Dendritic cell treated with granulocyte-macrophage colony-stimulating factor and Interleukin-4, amounts not matched to agents 40 ng/mL and 50 ng/mL, for 4 days (primary cell): ENCODE data around the gene DHX30.
"Not testable (repeated sequence)": the region's sequence is repeated elsewhere in the genome, so short reads cannot be mapped to it uniquely, and the experiment has no call there.

Source experiments
- H3K27ac Mint-ChIP-seq: one replicate; pipeline ENCODE4 v1.8.0; 2022; ENCODE audit warnings: mild to moderate bottlenecking, mixed read lengths
- H3K27me3 Mint-ChIP-seq: one replicate; pipeline ENCODE4 v1.8.0; 2022; ENCODE audit warnings: mild to moderate bottlenecking, mixed read lengths
- H3K36me3 Mint-ChIP-seq: one replicate; pipeline ENCODE4 v1.8.0; 2022; ENCODE audit warnings: low read depth, mixed read lengths
- H3K4me1 Mint-ChIP-seq: one replicate; pipeline ENCODE4 v1.8.0; 2022; ENCODE audit warnings: low read depth, mixed read lengths
- H3K4me3 Mint-ChIP-seq: one replicate; pipeline ENCODE4 v1.8.0; 2022; ENCODE audit warnings: mild to moderate bottlenecking, moderate library complexity, mixed read lengths
- H3K9me3 Mint-ChIP-seq: one replicate; pipeline ENCODE4 v1.8.0; 2022; ENCODE audit warnings: mixed read lengths
- intact Hi-C: fragments of 100-400 bp; cut with micrococcal nuclease; formaldehyde crosslinking; loops from one replicate; pipeline ENCODE4 v1.15.0; 2022

DHX30 gene

DNA sequence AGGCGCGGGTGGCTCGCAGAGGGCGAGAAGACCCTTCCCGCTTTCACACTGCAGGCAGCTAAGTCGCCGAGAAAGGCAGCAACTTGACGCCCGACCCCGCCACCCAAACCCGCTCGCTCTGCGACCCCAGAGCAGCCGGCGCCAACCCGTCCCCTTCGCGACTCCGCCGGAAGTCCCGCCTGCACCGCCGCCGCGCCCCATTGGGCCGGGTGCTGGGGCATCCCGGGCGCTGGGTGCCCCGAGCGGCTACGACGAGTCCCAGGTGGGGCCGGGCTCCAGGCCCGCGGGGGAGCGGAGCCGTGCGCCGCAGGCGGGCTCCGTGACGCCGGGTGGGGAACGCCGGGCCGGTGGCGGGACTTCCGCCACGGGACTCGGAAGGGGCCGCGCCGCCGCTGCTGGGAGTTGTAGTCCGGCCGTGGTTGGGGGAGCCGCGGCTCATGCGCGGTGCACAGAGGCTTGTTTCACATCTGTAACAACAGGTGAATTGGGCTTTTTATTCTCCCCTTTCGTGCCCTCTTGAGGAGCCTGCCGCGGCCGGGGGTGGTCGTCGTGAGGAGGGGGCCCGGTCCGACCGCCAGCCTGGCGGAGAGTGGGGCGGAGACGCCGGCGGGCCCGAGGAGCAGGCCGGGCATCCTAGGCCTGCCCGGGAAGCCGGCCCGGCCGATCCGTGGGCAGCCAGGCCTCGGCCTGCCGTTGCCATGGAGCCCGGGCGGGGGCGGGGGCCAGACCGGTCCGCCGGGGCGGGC lies at the start of gene DHX30:
DHX30 (plus strand) TSS at position 405 of the 746 bp plus-strand sequence. CDS start 7,546 bp downstream, outside the sequence.
- peak within 1 kb of the TSS; percentile 76 for H3K27ac Mint-ChIP-seq
- H3K36me3 Mint-ChIP-seq, result peaks cover 33% of the 10 kb centered on the region
- peaks cover 29% of the 10 kb centered on the region for H3K4me1 Mint-ChIP-seq
- H3K9me3 Mint-ChIP-seq, result no peaks in the 10 kb centered on the region
- intact Hi-C loops, result loop anchor here (5.0 kb wide), 1 partner anchor 281 kb away; no protein-coding TSS in a partner anchor
- H3K4me3 Mint-ChIP-seq, result peak within 1 kb of the TSS; percentile 92
- H3K27me3 Mint-ChIP-seq, result no peaks in the 10 kb centered on the region

DNA sequence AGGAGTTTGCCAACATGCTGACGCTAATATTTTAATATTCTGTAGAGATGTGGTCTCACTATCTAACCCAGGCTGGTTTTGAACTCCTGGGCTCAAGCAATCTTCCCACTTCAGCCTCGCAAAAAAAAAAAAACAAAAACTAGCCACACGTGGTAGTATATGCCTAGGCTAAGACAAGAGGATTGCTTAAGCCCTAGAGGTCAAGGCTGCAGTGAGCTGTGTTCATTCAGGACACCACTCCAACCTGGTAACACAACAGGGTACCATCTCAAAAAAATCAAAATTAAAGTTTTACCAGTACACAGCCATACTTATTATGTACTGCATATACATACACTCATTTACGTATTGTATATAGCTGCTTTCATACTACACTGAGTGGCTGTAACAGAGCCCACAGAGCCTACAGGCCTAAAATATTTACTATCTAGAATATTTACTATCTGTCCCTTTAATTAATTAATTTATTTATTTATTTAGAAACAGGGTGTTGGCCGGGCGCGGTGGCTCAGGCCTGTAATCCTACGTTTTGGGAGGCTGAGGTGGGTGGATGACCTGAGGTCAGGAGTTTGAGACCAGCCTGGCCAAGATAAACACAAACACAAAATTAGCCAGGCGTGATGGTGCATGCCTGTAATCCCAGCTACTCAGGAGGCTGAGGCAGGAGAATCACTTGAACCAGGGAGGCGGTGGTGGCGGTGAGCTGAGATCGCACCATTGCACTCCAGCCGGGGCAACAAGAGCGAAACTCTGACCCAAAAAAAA lies 44.5 kb upstream of the DHX30 start:
- Mint-ChIP-seq H3K9me3 (no peaks in the 10 kb centered on the region), H3K4me3 (no peak overlapping the region), H3K27me3 (no peaks in the 10 kb centered on the region), H3K4me1 (no peaks in the 10 kb centered on the region), H3K27ac (no peak overlapping the region), H3K36me3 (peaks cover 72% of the 10 kb centered on the region)
- intact Hi-C loops, result no loop called here

DNA sequence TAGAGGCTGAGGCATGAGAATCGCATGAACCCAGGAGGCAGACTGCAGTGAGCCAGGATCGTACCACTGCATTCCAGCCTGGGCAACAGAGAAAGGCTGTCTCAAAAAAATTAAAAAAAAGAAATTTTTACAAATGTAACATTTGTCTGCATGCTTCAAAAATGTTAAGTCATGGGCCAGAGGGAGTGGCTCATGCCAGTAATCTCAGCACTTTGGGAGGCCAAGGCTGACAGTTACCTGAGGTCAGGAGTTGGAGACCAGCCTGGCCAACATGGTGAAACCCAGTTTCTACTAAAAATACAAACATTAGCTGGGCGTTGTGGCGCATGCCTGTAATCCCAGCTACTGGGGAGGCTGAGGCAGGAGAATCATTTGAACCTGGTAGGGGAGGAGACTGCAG lies 42.7 kb upstream of the DHX30 start:
- H3K9me3 Mint-ChIP-seq, H3K4me1 Mint-ChIP-seq, intact Hi-C loops, H3K27me3 Mint-ChIP-seq, H3K4me3 Mint-ChIP-seq, H3K27ac Mint-ChIP-seq: not testable (repeated sequence)
- H3K36me3 Mint-ChIP-seq, result peaks cover 84% of the 10 kb centered on the region

GRCh38 chr3:47761046-47761445 lies 41.9 kb upstream of the DHX30 start:
- H3K36me3 Mint-ChIP-seq, result peaks cover 91% of the 10 kb centered on the region
- intact Hi-C loops, result no loop called here
- H3K4me1 Mint-ChIP-seq, result no peaks in the 10 kb centered on the region
- H3K4me3 Mint-ChIP-seq, result no peak overlapping the region
- no peak overlapping the region for H3K27ac Mint-ChIP-seq
- H3K9me3 Mint-ChIP-seq, result no peaks in the 10 kb centered on the region
- no peaks in the 10 kb centered on the region for H3K27me3 Mint-ChIP-seq

- Mint-ChIP-seq H3K4me1 (no peaks in the 10 kb centered on the region), H3K9me3 (no peaks in the 10 kb centered on the region), H3K36me3 (peaks cover 91% of the 10 kb centered on the region), H3K27me3 (no peaks in the 10 kb centered on the region), H3K27ac (no peak overlapping the region), H3K4me3 (no peak overlapping the region)
- intact Hi-C loops, result no loop called here
These were observed 40.7 kb upstream of the DHX30 start for GRCh38 chr3:47762233-47762632.

DNA sequence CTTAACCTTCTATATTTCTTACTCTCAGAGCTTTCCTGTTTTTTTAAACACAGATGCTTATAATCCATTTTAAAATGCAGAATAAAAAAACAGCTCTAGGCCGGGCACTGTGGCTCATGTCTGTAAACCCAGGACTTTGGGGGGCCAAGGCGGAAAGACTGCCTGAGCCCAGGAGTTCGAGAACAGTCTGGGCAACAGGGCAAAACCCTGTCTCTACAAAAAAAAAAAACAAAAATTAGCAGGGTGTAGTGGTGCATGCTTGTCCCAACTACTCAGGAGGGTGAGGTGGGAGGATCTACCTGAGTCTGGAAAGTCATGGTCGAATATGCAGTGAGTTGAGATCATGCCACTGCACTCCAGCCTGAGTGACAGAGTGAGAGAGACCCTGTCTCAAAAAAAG lies 36.8 kb upstream of the DHX30 start:
- H3K27me3 Mint-ChIP-seq, result no peaks in the 10 kb centered on the region
- H3K4me1 Mint-ChIP-seq, result no peaks in the 10 kb centered on the region
- no peaks in the 10 kb centered on the region for H3K9me3 Mint-ChIP-seq
- H3K27ac Mint-ChIP-seq, result no peak overlapping the region
- intact Hi-C loops, result no loop called here
- H3K36me3 Mint-ChIP-seq, result peaks cover 86% of the 10 kb centered on the region
- H3K4me3 Mint-ChIP-seq, result no peak overlapping the region

GRCh38 chr3:47772047-47772446 lies 30.9 kb upstream of the DHX30 start:
- H3K9me3 Mint-ChIP-seq, result no peaks in the 10 kb centered on the region
- no peaks in the 10 kb centered on the region for H3K27me3 Mint-ChIP-seq
- intact Hi-C loops, result no loop called here
- H3K27ac Mint-ChIP-seq, result no peak overlapping the region
- H3K4me3 Mint-ChIP-seq, result no peak overlapping the region
- peaks cover 50% of the 10 kb centered on the region for H3K36me3 Mint-ChIP-seq
- no peaks in the 10 kb centered on the region for H3K4me1 Mint-ChIP-seq

- no peak overlapping the region for H3K4me3 Mint-ChIP-seq
- H3K27me3 Mint-ChIP-seq, result no peaks in the 10 kb centered on the region
- intact Hi-C loops, result no loop called here
- H3K9me3 Mint-ChIP-seq, result no peaks in the 10 kb centered on the region
- no peaks in the 10 kb centered on the region for H3K4me1 Mint-ChIP-seq
- H3K36me3 Mint-ChIP-seq, result peaks cover 43% of the 10 kb centered on the region
- H3K27ac Mint-ChIP-seq, result no peak overlapping the region
These were observed 30.1 kb upstream of the DHX30 start for GRCh38 chr3:47772788-47773187.

- Mint-ChIP-seq H3K27me3 (no peaks in the 10 kb centered on the region), H3K9me3 (no peaks in the 10 kb centered on the region), H3K36me3 (peaks cover 8% of the 10 kb centered on the region), H3K4me3 (no peak overlapping the region), H3K27ac (no peak overlapping the region), H3K4me1 (peaks cover 5% of the 10 kb centered on the region)
- intact Hi-C loops, result no loop called here
These were observed 24.2 kb upstream of the DHX30 start for GRCh38 chr3:47778746-47779145.

DNA sequence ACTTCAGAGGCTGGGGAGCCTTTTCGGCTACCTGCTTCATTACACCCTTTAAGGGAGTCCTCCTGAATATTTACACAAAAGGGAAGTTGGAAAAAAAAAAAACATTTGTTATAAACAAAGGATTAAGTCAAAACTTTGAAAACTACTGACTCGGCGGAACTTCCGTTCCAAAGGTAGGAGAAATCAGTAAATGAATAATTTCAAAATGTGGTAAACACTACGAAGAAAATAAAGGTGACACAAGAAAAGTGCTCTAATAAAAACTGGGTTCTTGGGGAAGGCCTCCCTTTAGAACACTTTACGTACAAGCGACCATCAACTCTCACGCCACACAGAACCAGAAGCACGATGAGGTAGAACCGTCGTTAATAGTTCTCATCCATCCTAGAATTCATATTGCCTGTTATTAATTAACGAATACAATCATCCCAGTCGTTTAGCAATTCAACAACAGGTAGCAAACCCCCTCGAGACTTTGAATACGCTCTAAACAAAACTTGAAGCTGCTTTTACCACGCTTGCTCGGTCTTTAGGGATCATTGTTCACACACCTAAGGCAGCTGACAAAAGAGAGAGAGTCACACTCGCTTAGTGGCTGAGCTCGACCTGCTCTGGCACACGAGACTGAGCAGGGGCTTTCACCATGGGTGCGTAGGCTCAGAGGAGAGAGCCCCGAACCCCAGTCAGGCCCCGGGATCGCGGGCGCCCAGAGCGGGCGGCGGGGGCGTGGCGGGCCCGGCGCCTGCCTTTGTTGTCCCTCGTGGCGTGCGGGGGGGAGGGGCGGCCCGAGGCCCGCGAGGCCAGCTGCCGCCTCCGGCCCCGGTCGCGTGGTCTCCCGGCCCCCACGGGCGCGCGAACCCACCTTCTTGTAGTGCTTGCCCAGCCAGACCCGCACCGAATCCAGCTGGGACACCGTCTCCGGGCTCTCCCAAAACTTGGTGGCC lies 21.9 kb upstream of the DHX30 start:
- intact Hi-C loops, result loop anchor here (1.0 to 10.0 kb wide), 2 partner anchors 8 to 396 kb away; partner anchors contain the start of gene PTPN23
- Mint-ChIP-seq H3K9me3 (no peaks in the 10 kb centered on the region), H3K4me3 (peak overlapping the region; percentile 92), H3K4me1 (peaks cover 5% of the 10 kb centered on the region), H3K27ac (peak overlapping the region; percentile 95), H3K27me3 (no peaks in the 10 kb centered on the region), H3K36me3 (peaks cover 8% of the 10 kb centered on the region)

GRCh38 chr3:47781685-47782445 lies 21.1 kb upstream of the DHX30 start, which contains the start of gene SMARCC1:
Gene SMARCC1 (minus strand): TSS chr3:47781893. CDS start chr3:47781797, 96 bp downstream.
- peak within 1 kb of the TSS; percentile 95 for H3K27ac Mint-ChIP-seq

DNA sequence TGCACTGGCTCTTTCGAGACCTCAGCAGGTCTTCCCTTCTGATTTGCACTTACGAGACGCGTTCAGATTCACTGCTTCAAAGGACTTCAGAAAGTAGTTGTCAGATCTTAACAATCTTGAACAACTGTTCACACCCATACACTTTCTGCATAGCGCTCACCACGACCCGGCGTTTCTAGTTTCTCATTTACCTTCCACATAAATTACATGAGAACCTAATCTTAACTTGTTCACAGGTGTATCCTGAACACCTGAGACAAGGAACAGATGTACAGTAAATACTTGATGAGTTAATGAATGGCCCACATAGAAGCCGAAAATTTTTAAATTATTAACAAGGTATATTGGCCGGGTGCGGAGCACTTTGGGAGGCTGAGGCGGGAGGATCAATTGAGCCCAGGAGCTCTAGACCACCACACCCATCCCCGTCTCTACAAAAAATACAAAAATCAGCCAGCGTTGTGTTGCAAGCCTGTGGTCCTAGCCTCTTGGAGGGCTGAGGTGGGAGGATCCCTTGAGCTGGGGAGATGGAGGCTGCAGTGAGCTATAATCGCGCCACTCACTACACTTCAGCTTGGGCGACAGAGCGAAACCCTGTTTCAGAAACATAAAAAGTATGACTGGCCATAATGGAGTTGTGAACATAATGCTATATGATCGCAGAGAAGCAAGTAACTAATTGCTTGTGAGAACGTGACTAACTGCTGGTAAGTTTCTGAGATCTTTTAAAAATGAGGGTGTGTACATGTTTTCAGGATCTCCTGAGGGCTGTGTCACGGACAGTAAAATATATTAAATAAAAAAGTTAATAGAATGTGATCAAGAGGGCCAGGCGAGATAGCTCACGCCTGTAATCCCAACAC lies 20.3 kb upstream of the DHX30 start:
- intact Hi-C loops, result loop anchor here (10.0 kb wide), 1 partner anchor 398 kb away; the partner anchor contains the start of gene PTPN23
- peak overlapping the region; percentile 92 for H3K4me3 Mint-ChIP-seq
- peaks cover 5% of the 10 kb centered on the region for H3K4me1 Mint-ChIP-seq
- peak overlapping the region; percentile 95 for H3K27ac Mint-ChIP-seq
- H3K27me3 Mint-ChIP-seq, result no peaks in the 10 kb centered on the region
- H3K9me3 Mint-ChIP-seq, result no peaks in the 10 kb centered on the region
- peaks cover 8% of the 10 kb centered on the region for H3K36me3 Mint-ChIP-seq

More at GRCh38 chr3:47781685-47782445, 21.1 kb upstream of the DHX30 start, which contains the start of gene SMARCC1:
- Mint-ChIP-seq H3K27me3 (no peaks in the 10 kb centered on the region), H3K36me3 (peaks cover 8% of the 10 kb centered on the region), H3K9me3 (no peaks in the 10 kb centered on the region), H3K4me3 (peak within 1 kb of the TSS; percentile 92), H3K4me1 (peaks cover 5% of the 10 kb centered on the region)
- intact Hi-C loops, result loop anchor here (1.0 to 10.0 kb wide), 2 partner anchors 7 to 397 kb away; partner anchors contain the start of gene PTPN23
